DND-41 (cell line): Measurements from ENCODE around the gene IRF1.

ENCODE experiments used
- CTCF ChIP-seq: IDR thresholded peaks from 2 replicates; pipeline ENCODE4 v1.5.1; 2012; ENCODE audit warnings: borderline replicate concordance, low read length, moderate library complexity, mild to moderate bottlenecking; ENCODE audit not compliant: poor library complexity, severe bottlenecking; ENCODE audit errors: extremely low read depth
- EZH2 ChIP-seq: IDR thresholded peaks from 3 replicates; pipeline ENCODE4 v1.6.1; 2012; ENCODE audit warnings: borderline replicate concordance, low read depth, mild to moderate bottlenecking, moderate library complexity, low read length, inconsistent platforms; ENCODE audit not compliant: severe bottlenecking

- TF ChIP-seq CTCF (no peak), EZH2 (no peak)
Observed at GRCh38 chr5:132501961-132502931, 11.7 kb upstream of the IRF1 start.
